Urothelium cell line (cell line): ENCODE results near the gene ITPK1.
A peak's percentile ranks its signal among the peaks of the same experiment; 100 is the strongest.

Source experiments
- DNase-seq: peaks from one replicate; pipeline ENCODE4 v3.0.0; 2011; ENCODE audit warnings: low spot score, mixed read lengths
- FAIRE-seq: peaks from 2 replicates; lab custom pipeline; 2011; peaks lifted over from hg19 to GRCh38; lab: Jason Lieb, UNC

ITPK1 gene

DNA sequence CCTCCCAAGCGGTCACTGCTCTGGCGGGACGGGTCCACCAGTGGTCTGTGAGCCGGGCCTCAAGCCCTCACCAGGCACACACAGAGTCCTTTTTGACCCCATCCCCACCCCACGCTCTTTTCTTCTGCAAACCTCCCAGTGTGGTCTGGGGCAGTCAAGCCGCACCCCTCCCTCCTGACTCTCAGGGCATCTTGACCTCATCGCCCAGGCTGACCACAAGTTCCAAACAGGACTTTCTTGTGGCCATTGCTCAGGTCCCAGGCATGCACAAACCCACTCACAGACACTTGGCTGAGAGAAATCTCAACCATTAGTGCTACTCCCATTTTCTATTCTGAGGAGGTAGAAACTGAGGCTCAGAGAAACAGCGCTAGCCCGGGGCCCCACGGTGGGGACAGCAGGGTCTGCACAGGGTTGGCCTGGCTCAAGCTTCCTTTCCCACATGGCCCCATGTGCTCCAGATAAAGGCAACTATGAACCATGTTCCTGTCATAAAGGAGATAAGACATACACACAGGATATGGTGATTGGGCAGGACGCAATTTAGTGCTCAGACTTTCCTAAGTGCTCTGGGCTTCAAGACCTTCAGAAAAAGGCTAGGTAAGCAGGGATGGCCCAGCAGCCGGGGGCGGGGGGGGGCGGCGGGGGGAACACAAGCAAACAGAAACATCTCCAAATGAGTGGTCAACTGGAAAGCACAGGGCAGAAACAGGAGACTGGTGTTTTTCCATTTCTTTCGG is 69.6 kb downstream of the ITPK1 start:
- DNase-seq (no peak), FAIRE-seq (no peak)

- FAIRE-seq (no peak), DNase-seq (no peak)
Observed at GRCh38 chr14:93045211-93045674, 70.5 kb downstream of the ITPK1 start.

DNA sequence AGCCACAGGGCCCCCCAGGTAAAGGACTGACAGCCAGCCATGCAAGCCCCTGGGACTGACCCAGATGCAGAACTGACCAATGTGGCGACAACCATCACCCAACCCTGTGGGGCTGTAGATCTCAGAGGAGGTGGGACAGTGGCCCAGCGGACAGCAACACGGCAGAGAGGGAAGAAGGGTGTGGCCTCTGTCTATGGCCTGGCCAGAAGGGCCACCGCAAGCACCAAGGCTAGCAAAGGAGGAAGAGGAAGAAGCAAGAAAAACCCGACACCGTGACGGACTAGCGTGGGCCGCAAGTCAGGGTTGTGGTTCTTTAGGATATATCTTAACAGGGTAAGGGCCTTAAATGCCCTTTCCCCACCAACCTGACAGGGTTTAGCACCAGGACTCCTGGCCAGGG is 71.2 kb downstream of the ITPK1 start:
- DNase-seq (no peak), FAIRE-seq (no peak)

DNA sequence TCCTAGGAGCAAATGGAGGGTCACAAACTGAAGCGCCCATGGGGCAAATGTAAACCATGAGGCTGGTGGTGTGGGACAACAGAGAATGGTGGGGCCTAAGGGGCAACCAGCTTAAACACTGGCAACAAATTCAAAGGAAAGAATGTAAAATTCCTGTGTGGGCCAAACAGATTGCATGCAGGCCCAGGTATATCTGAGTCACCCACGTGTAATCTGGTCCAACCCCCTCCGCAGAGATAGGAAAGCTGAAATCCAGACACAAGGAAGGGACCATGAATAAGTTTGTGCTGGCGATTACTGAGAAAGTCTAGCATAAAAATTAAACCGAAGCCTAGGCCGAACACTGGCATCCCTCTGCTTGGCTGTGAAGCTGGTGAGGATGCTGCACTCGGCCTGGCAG is 71.6 kb downstream of the ITPK1 start:
- FAIRE-seq (no peak), DNase-seq (peak; percentile 37)

GRCh38 chr14:93042968-93043940 is 72.5 kb downstream of the ITPK1 start:
- FAIRE-seq (no peak), DNase-seq (peak; percentile 80)

- FAIRE-seq (no peak), DNase-seq (no peak)
Observed at GRCh38 chr14:93041830-93042229, 73.9 kb downstream of the ITPK1 start.

- no peak for FAIRE-seq
- no peak for DNase-seq
Observed at GRCh38 chr14:93040982-93041381, 74.7 kb downstream of the ITPK1 start.

DNA sequence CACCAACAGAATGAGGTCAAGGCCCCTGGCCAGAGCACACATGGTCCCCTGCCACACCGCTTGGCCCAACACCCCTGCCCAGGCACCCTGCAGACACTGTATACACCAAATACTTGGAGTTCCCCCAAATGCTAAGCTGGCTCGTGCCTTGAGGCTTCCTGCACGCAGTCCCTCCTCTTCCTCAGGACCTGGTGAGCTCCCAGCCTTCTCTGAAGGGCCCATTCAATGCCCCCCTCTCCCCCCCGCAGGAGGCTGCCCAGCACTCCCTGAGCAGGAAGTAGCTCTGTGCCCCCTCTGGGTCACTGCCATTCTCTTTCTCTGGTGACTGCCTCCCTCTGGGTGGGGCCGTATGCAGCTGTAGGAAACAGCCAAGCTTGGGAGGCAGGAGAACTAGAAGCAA is 75.3 kb downstream of the ITPK1 start:
- FAIRE-seq, result no peak

DNA sequence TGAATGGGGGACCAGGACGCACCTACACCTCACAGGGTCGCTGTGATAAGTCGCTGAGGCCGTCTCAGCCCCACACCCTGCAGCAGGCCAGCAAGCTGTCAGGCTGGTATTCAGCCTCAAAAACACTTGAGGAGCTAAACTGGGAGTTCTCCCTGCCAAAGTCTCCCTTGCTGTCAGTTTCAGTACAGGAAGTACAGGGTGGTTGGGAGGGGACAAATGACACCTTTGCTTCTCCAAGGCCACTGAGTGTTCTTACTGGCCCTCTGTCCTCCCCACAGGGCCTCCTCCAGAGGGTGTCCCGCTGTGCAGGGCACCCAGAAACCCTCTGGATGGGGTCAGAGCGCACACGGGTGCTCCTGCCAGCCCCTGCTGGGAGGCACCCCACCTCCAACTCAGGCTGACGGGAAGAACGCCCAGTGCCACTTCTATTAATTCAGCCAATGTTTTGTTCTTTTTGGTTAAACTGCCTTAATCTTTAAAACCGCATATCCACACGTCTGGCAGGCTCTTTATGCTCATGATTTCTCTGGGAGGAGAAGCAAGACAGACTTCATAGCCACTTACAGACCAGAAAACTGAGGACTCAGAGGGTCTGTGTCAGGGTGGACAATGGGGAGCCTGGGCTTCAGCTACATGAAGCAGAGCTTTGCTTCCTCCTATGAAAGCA is 75.9 kb downstream of the ITPK1 start:
- FAIRE-seq (no peak), DNase-seq (no peak)

More for the DNA sequence above, 75.3 kb downstream of the ITPK1 start:
- DNase-seq, result no peak

DNA sequence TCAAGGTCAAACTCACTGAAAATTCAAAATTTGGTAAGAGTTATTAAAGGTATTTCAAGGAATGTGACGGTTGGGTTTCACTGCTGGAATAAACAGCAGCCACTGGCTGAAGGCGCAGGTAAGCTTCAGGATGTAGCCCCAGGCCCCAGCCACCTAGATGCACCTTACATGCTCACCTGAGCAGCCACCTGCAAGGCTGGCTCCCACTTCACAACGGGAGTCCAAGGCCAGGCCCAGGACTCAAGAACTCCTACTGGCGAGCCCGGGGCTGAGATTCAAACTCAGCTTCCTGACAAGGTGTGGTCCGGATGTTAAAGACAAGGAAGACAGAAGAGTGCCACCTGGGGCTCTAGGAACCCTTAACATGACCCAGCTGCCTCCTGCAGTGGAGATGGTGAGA is 78.4 kb downstream of the ITPK1 start:
- FAIRE-seq, result no peak
- no peak for DNase-seq

- FAIRE-seq (no peak), DNase-seq (no peak)
Observed at GRCh38 chr14:93036652-93037345, 78.9 kb downstream of the ITPK1 start.

DNA sequence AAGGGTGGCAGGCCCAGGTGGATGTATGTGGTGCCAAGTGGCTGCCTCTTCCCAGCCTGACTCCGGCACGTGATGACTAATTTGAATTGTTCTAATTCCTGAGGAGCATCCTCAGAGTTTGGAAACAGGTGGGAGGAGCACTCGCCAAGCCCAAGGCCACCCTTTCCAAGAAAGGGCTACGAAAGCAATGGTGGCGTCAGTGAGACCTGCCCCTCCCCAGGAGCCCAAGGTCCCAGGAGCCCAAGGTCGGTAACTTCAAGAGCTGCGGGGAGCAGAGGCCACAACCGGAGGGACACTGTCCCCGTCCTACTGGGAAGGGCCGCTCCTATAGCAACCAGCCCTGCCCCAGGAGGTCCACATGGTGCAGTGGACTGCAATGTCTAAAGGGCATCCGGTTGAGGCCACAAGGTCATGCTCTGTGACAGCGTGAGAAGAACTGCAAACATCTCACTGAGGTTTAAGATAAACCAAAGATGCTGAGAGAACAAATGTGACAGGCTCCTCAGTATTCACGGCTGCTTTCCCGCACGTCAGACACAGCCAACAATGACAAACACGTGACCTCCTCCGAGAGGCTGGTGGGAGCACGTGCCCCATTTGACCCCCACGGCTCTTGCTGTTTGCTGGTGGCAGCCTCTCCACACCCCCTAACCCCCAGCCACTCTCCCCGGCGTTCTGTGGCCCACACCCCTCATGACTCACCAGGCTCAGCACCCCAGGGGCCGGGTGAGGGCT is 79.6 kb downstream of the ITPK1 start:
- DNase-seq, result peak; percentile 63
- no peak for FAIRE-seq

DNA sequence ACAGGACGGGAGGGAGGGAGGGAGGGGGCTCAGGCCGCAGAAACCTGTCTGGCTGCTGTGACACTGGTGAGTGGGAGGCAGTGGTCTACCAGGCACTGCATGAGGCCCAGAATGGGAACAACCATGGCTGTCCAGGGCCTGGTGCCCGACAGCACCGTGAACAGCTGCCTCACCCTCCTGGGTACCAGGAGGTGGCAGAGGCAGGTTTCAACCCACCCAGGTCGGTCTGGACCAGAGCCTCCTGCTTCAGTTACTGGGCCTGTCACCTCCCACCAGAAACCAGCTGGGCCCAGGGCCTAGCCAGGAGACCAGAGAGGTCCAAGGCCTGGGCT is 80.2 kb downstream of the ITPK1 start:
- DNase-seq (no peak), FAIRE-seq (no peak)

DNA sequence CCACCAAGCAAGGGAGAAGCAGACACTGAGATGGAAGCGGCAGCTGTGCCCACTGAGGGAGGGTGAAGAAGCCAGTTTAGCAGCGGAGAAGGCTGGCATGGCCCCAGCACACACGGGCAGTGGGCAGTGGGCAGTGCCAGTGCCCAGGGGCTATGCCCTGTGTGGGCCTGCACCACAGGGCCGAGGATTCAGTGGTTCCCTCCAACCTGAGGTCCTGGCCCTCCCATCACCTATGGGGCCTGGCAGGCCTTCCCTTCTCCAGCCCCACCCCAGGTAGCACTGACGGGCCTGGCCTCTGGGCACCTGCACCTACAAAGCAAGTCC is 81.1 kb downstream of the ITPK1 start:
- FAIRE-seq (no peak), DNase-seq (no peak)

DNA sequence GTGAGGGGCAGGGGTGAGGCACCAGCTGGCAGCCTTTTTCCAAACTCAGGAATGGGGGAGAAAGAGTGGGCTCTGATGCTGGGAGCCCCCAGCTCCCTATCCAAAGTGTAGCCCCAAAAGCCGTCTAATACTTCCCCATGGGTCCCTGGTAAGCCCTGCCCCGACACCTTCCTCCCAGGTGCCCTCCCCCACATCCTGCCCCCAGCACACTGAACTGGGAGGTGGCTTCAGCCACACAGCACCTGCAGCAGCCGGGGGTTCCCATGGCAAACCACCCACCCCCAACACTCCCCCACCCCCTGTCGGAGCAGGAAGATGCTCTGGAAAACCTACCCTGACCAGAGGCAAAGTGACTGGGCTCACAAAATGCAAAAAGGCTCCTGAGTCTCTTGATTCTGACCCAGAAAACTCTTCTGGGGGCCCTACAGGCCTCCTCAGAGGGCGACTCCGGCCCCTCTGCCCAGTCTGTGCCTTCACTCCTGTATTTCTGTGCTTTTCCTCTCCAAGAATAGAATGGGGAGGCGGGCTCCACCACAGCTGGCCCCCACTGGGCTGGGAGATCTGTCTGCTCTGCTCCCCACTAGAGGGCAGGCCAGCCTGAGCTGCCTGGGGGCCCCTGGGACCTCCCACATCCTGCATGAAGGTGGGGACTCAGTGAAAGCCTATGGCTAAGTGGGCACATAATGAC is 81.6 kb downstream of the ITPK1 start:
- FAIRE-seq (no peak), DNase-seq (no peak)

DNA sequence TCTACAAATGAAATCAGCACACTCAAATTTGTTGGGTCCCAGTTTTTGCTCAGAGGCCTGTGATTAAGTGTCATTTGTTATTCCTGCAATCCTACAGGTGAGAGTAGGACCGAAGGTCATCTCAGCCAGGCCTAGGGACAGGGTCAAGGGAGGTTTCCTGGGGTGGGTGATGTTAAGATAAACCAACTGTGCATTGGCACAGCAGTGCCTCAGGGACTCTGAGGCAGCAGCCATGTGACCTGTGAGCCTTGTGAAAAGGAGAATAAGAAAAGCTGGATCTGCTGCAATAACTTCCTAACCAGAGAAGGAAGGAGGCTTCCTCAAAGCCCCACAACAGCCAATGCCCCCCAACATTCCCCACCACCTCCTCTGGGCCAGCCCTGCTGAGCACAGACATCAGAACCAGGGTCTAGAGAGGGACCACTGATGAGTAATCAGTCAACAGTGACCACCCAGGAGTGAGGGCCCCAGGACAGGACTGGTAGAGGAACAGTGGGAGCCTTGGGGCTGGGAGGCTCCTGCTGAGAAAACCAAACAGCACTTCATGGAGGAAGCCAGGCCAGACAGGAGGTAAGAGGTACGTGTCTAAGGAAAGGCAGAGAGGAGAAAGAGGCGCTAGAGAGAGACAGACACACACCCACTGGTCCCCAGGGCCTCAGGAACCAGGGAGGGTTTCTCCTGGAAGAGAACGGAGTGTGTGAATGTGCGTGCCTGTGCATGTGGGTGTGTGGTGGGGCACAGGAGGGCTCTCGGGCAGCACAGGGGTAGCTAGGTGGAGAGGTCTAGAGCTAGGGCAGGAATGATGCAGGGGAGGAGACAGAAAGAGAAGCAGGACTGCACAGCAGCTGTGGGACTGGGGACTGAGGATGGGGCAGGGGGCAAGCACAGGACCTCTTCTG is 82.4 kb downstream of the ITPK1 start:
- DNase-seq (no peak), FAIRE-seq (no peak)

DNA sequence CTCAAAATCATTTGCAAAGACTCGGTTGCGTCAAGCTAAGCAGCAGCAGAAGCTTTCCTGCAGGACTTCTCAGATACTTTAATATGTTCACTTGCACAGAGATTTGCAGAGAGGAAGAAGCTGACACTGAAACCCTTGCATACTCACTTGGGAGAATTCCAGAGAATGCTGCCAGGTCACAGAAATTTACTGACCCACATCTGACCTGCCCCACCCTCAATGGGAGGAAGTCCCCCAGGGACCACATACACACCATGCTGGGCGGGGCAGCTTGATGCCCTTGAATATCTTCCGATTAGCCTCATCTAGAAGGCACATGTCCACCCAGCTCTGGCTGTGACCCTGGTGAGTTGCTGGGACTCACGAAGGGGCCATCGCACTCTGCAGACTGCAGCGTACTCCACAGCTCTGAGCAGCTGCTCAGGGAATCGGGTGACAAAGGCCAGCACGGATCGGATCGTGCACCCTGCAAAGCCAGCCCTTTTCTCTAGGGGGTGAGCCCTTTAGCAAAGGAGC is 83.2 kb downstream of the ITPK1 start:
- FAIRE-seq, result no peak

GRCh38 chr14:93031505-93032315 is 84.0 kb downstream of the ITPK1 start:
- FAIRE-seq (no peak), DNase-seq (no peak)

More for the DNA sequence above, 83.2 kb downstream of the ITPK1 start:
- no peak for DNase-seq
